Fibroblast of peridontal ligament (primary cell): Measurements from ENCODE around the gene UBR3.
"Not testable (repeated sequence)": the region's sequence is repeated elsewhere in the genome, so short reads cannot be mapped to it uniquely, and the experiment has no call there.

Experiments
- DNase-seq: peaks from one replicate; pipeline ENCODE4 v3.0.0-alpha.2; 2010; ENCODE audit errors: extremely low read depth

The UBR3 gene

GRCh38 chr2:169822036-169822435 is 5.2 kb upstream of the UBR3 start:
- no peak for DNase-seq

- no peak for DNase-seq
These were observed 4.4 kb upstream of the UBR3 start for GRCh38 chr2:169822785-169823392.

- peak; percentile 43 for DNase-seq
These were observed 3.3 kb upstream of the UBR3 start for GRCh38 chr2:169823996-169824372.

- peak; percentile 66 for DNase-seq
These were observed 2.6 kb upstream of the UBR3 start, which contains the start of gene METTL5 for GRCh38 chr2:169824373-169825333. METTL5 (minus strand) TSS chr2:169824905; CDS start chr2:169824597, 308 bp downstream.

- DNase-seq = peak; percentile 52
These were observed 1.0 kb downstream of the UBR3 start for GRCh38 chr2:169828141-169828811.

GRCh38 chr2:169834401-169834800 is 7.1 kb downstream of the UBR3 start:
- no peak for DNase-seq

- no peak for DNase-seq
These were observed 11.7 kb downstream of the UBR3 start for GRCh38 chr2:169838743-169839489.

GRCh38 chr2:169839954-169840746 is 12.9 kb downstream of the UBR3 start:
- no peak for DNase-seq

GRCh38 chr2:169840747-169841142 is 13.5 kb downstream of the UBR3 start:
- no peak for DNase-seq

- DNase-seq = not testable (repeated sequence)
These were observed 14.4 kb downstream of the UBR3 start for GRCh38 chr2:169841625-169842024.

- peak; percentile 25 for DNase-seq
These were observed 17.8 kb downstream of the UBR3 start for GRCh38 chr2:169845016-169845415.

GRCh38 chr2:169848959-169849693 is 21.9 kb downstream of the UBR3 start:
- DNase-seq = not testable (repeated sequence)

- no peak for DNase-seq
These were observed 22.5 kb downstream of the UBR3 start for GRCh38 chr2:169849710-169850109.

- no peak for DNase-seq
These were observed 25.9 kb downstream of the UBR3 start for GRCh38 chr2:169853041-169853668.

- DNase-seq = not testable (repeated sequence)
These were observed 28.3 kb downstream of the UBR3 start for GRCh38 chr2:169855281-169856258.

GRCh38 chr2:169859423-169859822 is 32.2 kb downstream of the UBR3 start:
- no peak for DNase-seq

GRCh38 chr2:169860149-169860548 is 32.9 kb downstream of the UBR3 start:
- DNase-seq = no peak

- peak; percentile 34 for DNase-seq
These were observed 35.6 kb downstream of the UBR3 start for GRCh38 chr2:169862816-169863215.
